ENCODE data around the gene MSLN.
"Not testable (repeated sequence)": the region's sequence is repeated elsewhere in the genome, so short reads cannot be mapped to it uniquely, and the experiment has no call there.

Gene MSLN

GRCh38 chr16:735982-736453, 24.5 kb upstream of the MSLN start:
- DNase-seq (ENCODE audit: low spot score), result no peak

DNA sequence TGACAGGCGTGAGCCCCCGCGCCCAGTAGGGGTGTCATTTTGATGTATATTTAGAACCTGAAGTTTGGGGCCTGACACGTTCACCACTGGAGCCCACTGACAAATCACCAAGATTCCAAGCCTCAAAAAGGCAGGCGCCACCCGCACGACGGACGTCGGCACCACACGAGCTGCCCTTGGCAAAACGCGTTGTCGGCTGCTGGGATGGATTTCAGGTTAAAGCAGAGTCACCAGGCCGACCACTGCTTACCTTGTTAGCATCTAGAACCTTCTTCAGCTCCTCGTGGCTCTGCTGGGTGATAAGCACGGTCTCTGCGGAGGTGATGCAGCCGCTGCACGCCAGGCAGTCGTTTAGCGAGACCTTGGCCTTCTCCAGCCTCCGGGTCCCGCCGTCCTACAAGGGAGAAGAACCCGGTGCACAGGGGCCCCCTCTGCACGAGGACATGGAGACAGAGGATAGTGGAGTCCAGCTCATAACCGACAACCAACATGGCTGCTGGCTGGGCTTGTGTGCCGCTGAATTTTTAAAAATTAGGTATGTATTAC, 23.5 kb upstream of the MSLN start:
- DNase-seq (ENCODE audit: low spot score), result no peak

DNA sequence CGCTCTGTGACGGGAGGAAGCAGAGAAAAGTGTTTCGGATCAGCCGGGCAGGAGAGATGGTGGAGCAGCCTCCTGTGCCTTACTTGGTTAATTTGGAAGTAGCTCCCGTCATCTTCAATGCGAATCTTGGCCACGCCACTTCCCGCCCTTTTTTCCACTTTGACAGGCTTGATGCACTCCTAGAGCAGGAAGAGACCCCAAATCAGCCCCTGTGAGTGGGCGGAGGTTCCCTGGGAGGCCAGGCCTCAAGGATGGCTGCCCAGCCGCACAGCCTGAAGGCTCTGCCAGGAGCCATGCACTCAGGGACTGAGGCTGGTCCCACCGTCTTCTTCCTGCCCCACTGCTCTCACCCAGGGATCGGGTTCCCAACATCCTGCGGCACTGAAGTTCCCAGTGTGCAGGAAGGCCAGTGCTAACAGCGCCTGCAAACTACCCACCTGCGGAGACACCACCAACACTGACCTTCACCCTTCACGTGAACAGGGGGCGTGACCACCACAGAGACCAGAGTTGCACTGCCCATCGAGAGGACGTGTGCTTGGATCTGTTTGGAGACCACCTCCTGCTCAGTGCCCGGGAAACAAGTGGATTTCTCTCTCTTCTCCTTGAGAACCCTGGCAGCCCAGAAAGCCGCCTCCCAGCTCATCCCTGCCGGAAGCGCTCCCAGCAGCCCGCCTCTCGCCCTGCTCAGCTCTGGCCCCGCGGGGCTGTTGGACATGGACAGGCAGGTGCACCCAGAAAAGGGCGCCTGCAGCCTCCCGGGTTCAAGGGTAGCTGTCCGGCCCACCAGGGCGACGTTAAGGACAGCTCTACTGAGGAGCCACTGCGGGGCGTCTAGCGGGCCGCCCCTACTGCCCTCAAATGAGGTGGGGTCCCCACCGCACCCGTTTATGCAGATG, 20.7 kb upstream of the MSLN start:
- no peak for DNase-seq (ENCODE audit: low spot score)

DNA sequence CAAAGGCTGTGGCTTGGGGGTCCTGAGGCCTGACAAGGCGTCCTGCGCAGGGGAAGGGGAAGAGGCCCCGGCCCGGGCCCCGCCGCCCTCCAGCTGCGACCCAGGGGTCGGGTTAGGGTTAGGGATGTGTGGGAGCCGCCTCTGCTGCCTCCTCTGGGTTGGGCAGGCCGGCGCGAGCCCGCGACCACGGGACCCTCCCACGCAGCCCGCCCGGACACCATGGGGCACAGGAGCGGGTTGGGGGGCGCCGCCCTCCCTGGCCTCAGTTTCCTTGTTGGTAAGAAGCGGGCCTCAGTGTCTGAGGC, 20.1 kb upstream of the MSLN start:
- DNase-seq (ENCODE audit: low spot score), result no peak

GRCh38 chr16:740764-741505, 19.6 kb upstream of the MSLN start, which contains the start of gene CIAO3:
TSS of gene CIAO3 (minus strand) at chr16:740997. CDS start at chr16:740985, 12 bp downstream.
- DNase-seq (ENCODE audit: low spot score), result peak; percentile 90

- no peak for DNase-seq (ENCODE audit: low spot score)
These were observed 18.4 kb upstream of the MSLN start for GRCh38 chr16:741986-742629.

GRCh38 chr16:742894-743293, 17.6 kb upstream of the MSLN start:
- DNase-seq (ENCODE audit: low spot score), result not testable (repeated sequence)

DNA sequence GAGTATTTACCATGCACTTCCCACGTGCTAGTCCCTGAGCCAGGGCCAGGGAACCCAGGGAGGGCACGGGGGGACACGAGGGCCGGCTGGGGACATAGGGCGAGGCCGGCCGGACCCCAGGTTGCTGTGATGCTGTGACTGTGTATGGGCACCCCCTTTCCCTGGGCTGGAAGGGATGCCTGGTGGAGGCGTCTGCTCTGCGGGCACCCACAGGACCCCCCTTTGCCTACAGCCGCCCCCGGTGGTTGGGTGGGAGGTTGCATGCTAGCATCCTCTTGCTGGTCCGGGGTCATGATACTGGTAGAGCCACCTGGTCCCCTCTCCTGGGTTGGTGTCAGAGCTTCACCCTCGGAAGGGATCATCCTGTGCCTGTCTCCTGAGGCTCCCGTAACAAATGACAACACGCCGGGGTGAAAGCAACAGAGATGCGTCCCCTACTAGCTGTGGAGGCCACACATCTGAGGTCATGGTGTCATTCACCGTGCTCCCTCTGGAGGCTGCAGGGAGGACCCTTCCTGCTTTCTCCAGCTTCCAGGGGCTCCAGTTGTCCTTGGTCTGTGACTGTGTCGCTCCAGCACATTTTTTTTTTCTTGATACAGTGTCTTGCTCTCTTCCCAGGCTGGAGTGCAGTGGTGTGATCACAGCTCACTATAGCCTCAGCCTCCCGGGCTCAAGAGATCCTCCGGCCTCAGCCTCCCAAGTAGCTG, 16.6 kb upstream of the MSLN start:
- no peak for DNase-seq (ENCODE audit: low spot score)

GRCh38 chr16:745739-746138, 14.8 kb upstream of the MSLN start:
- no peak for DNase-seq (ENCODE audit: low spot score)

DNA sequence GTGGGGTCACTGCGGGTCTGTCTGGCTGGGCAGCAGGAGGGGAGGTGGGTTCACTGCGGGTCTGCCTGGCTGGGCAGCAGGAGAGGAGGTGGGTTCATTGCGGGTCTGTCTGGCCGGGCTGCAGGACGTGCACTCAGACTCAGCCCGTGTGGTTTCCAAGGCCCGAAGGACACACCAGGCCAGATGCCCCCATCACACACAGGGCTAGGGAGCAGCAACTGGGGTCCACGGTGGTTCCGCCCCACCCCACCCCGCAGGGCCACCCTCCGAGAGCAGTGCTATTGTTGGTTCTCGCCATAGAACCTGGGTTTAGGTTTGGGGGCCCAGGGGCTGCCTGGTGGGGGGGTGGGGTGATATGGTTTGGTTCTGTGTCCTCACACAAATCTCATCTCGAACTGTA, 13.9 kb upstream of the MSLN start:
- DNase-seq (ENCODE audit: low spot score), result no peak

DNA sequence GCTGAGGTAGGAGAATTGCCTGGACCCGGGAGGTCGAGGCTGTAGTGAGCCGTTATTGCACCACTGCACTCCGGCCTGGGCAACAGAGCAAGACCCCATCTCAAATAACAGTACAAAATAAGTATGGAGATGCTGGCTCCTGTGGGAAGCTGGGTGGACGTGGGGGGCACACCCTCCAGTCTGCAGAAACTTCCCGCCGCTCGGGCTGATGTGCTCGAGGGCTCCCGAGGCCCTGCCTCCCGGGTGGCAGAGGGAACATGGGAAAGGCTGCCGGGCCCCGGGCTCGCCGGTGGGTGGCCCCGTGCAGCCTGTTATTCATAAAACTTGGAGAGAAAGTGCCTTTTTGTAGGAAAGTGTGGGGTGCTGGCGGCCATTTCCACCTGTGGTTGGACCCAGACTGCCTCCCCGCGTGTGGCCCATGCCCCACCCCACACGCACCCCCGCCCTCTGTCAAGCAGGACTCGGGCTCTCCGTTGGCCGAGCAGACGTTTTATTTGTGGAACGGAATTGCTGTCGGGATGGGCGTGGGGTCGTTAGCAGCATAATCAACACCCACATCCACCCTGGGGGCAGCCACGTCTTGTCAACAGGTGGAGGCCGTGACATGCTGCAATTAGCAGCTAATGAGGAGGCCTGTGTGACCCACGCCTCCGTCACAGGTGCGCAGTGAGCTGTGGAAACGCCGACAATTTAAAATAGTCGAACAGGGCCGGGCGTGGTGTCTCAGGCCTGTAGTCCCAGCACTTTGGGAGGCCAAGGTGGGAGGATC, 12.4 kb upstream of the MSLN start:
- DNase-seq (ENCODE audit: low spot score), result no peak

GRCh38 chr16:749010-749409, 11.5 kb upstream of the MSLN start:
- no peak for DNase-seq (ENCODE audit: low spot score)

DNA sequence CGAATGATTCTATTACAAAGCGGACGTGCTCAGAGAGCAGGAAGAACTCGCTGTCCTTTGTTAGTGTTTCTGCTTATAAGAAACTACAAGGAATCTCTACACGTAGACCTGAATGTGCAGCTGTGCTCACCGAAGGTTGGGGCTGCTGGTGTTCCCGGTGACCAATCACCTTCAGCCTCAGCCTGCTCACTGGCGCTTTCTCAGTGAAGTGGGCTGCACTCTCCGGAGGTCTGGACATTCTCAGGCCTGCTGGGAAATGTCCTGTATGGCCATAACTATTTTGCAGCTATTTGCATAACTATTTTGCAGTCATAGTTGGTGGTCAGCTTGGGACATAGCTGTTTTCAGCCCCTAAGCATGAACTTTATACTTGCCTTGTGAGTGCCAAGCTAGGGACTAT, 10.0 kb upstream of the MSLN start:
- DNase-seq (ENCODE audit: low spot score), result no peak

DNA sequence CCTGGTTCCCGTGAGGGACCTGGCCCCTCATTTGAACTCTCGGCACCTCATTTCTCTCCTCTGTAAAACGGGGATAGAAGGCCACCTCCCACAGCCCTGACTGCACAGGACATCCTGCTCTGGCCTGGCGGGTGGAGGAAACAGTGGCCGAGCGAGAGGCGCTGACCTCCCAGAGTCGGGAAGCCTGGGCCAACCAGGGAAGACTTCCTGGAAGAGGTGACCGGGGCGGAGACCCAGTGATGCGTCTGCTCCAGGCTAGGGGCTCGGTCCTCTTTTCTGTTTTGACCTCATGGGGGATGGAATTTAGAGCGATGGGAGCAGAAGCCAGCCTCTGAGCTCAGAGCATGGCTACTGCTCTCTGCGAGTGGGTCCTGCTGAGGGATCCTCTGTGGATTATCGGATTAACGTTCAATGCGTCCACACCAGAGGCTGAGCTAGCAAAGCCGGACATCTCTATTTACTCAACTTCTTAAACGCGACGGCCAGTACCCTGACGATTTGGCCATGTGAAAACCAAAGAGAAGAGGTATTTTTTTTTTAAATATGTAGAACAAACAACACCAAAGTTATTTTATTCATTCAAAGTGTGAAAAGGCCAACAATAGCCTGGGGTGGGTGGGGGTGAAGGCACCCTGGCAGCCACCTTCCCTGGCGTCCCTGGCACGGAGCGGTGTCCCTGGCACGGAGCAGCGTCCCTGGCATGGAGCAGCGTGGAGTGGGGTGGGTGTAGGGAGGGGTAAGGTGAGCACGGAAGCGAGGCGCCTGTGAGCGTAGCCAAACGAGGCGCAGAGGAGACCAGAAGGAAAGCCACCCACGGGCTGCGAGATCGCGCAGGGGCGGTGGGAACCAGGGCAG, 9.2 kb upstream of the MSLN start:
- DNase-seq (ENCODE audit: low spot score), result no peak

GRCh38 chr16:752007-752312, 8.6 kb upstream of the MSLN start:
- DNase-seq (ENCODE audit: low spot score), result no peak

DNA sequence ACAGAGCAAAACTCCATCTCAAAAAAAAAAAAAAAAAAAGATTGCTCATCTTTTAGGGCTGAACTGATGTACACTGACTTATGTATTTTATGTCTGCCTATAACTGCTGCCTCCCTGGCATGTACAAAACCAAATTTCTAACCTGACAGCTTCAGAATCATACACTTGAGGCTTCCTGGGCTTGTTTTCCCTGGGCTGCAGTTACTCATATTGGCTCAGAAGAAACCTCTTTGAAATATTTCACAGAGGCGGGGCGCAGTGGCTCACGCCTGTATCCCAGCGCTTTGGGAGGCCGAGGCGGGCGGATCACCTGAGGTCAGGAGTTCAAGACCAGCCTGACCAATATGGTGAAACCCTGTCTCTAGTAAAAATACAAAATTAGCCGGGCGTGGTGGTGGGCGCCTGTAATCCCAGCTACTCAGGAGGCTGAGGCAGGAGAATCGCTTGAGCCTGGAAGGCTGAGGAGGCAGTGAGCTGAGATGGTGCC, 6.4 kb upstream of the MSLN start:
- not testable (repeated sequence) for DNase-seq (ENCODE audit: low spot score)

DNA sequence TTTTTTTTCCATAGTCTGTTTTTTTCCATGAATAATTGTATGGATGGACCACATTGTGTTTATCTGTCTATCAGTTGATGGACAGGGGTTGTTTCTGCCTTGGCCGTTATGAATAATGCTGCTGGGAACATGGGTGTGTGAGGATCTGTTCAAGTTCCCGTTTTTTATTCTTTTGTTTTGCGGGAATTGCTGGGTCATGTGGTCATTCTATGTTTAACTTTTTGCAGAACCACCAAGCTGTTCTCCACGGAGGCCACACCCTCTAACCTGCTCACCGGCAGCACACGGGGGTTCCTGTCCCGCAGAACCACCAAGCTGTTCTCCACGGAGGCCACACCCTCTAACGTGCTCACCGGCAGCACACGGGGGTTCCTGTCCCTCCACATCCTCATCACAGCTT, 5.9 kb upstream of the MSLN start:
- no peak for DNase-seq (ENCODE audit: low spot score)

- DNase-seq (ENCODE audit: low spot score), result no peak
These were observed 4.1 kb upstream of the MSLN start for GRCh38 chr16:756428-756827.

- no peak for DNase-seq (ENCODE audit: low spot score)
These were observed 1.2 kb upstream of the MSLN start for GRCh38 chr16:759110-759910.

Measured in COLO829 (cell line).